Suprapubic skin (tissue), 4 donors: ENCODE data around the gene SENP1. TPM values are rescaled to one million over a fixed set of nuclear protein-coding genes. Genes with fewer than 3 reads are reported as not detected.

Experiments used
- DNase-seq, 2 donors: peaks; one replicate each; pipeline ENCODE4 v3.0.0-alpha.2; 2019; ENCODE audit warnings: low spot score in 2 of 2
- H3K27ac ChIP-seq: fragments of 200-600 bp; sonication (generic); one replicate; pipeline ENCODE4 v1.5.1; 2019
- H3K27me3 ChIP-seq: fragments of 200-600 bp; sonication (generic); one replicate; pipeline ENCODE4 v1.5.1; 2019
- H3K36me3 ChIP-seq: fragments of 200-600 bp; sonication (generic); one replicate; pipeline ENCODE4 v1.5.1; 2019
- H3K4me1 ChIP-seq: fragments of 200-600 bp; sonication (generic); one replicate; pipeline ENCODE4 v1.5.1; 2019
- H3K4me3 ChIP-seq: fragments of 200-600 bp; sonication (generic); one replicate; pipeline ENCODE4 v1.5.1; 2019; ENCODE audit warnings: mild to moderate bottlenecking
- H3K9me3 ChIP-seq: fragments of 200-600 bp; sonication (generic); one replicate; pipeline ENCODE4 v1.5.1; 2019
- EP300 ChIP-seq: sonication (generic); formaldehyde crosslinking; IDR thresholded peaks from one replicate; pipeline ENCODE4 v1.6.1; 2017; ENCODE audit warnings: antibody characterized with exemption
- POLR2A ChIP-seq, 2 donors: fragments of 450-650 bp; IDR thresholded peaks; one replicate each; pipeline ENCODE4 v1.6.1; 2017; ENCODE audit warnings: antibody characterized with exemption in 2 of 2, mild to moderate bottlenecking in 2 of 2, moderate library complexity in 2 of 2
- POLR2AphosphoS5 ChIP-seq, 3 donors: sonication (generic); formaldehyde crosslinking; IDR thresholded peaks; one replicate each; pipeline ENCODE4 v1.6.1; 2017; ENCODE audit warnings: antibody characterized with exemption in 3 of 3
- WGBS: methylation state at CpG from one replicate; pipeline ENCODE4 v1.1.5; 2018; 5-methylcytosine and 5-hydroxymethylcytosine counted together
- total RNA-seq, 4 donors: library from RNA; depleted of rRNA; stranded (reverse); fragments of >200 nt; gene quantifications; one replicate each; pipeline ENCODE4 v1.1.0, GENCODE V29; 2016
- TF ChIP-seq, protein P1 (sequence below), 2 donors: fragments of 200-600 bp in 1 of 2; fragments of 450-650 bp in 1 of 2; sonication (generic) in 1 of 2; IDR thresholded peaks; one replicate each; pipeline ENCODE4 v1.5.1; 2016 to 2019; ENCODE audit warnings: antibody characterized with exemption in 2 of 2, mild to moderate bottlenecking in 1 of 2, moderate library complexity in 1 of 2

The SENP1 gene
- total RNA-seq, 4 donors from 2014 or later = 13.5 to 25.5 (median 20.0) TPM

DNA sequence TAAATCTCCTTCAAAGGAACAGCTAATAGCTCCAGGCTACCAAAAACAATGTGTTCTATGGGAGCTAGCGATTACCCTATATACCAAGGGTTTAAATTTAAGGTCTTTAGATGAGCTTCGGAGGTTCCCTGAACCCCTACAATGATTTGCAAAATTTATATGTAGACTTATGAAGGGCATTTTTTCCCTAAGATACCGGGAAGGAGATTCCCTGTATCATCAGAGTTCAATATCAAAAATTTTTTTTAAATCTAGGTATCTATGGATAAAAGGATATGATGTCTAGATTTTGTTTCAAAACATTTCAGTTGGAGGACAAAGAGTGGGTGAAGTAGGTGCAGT, 83.7 kb downstream of the SENP1 start:
- no peaks in the 10 kb centered on the region for H3K4me1 ChIP-seq
- H3K27me3 ChIP-seq = peaks cover 31% of the 10 kb centered on the region
- 73% methylated on average over 3 of the region's 3 CpGs for WGBS
- TF ChIP-seq POLR2AphosphoS5 (IDR thresholded peaks at IDR 0.05) (no peak), POLR2A (IDR thresholded peaks at IDR 0.05) (no peak), EP300 (no peak)
- TF ChIP-seq, protein P1, sequence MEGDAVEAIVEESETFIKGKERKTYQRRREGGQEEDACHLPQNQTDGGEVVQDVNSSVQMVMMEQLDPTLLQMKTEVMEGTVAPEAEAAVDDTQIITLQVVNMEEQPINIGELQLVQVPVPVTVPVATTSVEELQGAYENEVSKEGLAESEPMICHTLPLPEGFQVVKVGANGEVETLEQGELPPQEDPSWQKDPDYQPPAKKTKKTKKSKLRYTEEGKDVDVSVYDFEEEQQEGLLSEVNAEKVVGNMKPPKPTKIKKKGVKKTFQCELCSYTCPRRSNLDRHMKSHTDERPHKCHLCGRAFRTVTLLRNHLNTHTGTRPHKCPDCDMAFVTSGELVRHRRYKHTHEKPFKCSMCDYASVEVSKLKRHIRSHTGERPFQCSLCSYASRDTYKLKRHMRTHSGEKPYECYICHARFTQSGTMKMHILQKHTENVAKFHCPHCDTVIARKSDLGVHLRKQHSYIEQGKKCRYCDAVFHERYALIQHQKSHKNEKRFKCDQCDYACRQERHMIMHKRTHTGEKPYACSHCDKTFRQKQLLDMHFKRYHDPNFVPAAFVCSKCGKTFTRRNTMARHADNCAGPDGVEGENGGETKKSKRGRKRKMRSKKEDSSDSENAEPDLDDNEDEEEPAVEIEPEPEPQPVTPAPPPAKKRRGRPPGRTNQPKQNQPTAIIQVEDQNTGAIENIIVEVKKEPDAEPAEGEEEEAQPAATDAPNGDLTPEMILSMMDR (IDR thresholded peaks at IDR 0.05) = no peak
- no peak for DNase-seq
- H3K4me3 ChIP-seq = no peak overlapping the region
- H3K9me3 ChIP-seq = no peaks in the 10 kb centered on the region
- no peaks in the 10 kb centered on the region for H3K36me3 ChIP-seq
- H3K27ac ChIP-seq = no peak overlapping the region

DNA sequence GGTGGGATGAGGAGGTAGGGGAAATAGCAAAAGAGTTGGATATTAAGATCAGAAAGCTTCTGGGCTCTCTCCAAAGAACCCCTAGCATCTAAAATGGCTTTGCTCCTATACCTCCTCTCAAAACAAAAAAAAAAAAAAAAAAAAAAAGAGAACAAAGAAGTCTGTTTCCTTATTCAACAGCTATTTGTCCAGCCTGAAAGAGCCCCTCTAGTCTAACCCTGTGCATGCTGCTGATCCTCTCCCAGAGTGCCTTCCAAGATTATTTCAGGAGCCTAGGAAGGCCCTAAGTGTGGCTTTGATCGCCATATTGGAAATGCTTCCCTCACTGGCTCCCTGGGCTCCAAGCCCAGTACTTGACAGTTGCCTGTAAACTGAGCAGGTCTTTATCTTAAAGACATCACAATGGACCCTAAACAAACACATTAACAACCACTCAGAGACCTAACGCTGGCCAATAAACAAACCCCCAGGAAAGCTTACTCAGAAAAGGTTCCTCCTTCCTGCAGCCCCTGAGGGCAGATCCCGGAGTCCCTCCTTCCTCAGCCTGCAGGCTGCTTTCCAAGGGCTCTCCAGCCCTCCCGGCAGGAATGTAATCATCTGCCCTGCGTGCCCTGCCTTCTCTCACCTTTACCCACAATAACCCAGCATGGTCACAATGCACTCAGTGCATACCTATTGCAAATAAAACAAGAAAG, 84.2 kb downstream of the SENP1 start:
- no peak overlapping the region for H3K27ac ChIP-seq
- no peak for DNase-seq
- H3K4me3 ChIP-seq = no peak overlapping the region
- H3K27me3 ChIP-seq = peaks cover 31% of the 10 kb centered on the region
- 27% methylated on average over 5 of the region's 5 CpGs for WGBS
- no peaks in the 10 kb centered on the region for H3K9me3 ChIP-seq
- no peaks in the 10 kb centered on the region for H3K4me1 ChIP-seq
- TF ChIP-seq POLR2AphosphoS5 (IDR thresholded peaks at IDR 0.05) (no peak), EP300 (no peak), POLR2A (IDR thresholded peaks at IDR 0.05) (no peak)
- TF ChIP-seq, protein P1 (IDR thresholded peaks at IDR 0.05) = no peak
- no peaks in the 10 kb centered on the region for H3K36me3 ChIP-seq

DNA sequence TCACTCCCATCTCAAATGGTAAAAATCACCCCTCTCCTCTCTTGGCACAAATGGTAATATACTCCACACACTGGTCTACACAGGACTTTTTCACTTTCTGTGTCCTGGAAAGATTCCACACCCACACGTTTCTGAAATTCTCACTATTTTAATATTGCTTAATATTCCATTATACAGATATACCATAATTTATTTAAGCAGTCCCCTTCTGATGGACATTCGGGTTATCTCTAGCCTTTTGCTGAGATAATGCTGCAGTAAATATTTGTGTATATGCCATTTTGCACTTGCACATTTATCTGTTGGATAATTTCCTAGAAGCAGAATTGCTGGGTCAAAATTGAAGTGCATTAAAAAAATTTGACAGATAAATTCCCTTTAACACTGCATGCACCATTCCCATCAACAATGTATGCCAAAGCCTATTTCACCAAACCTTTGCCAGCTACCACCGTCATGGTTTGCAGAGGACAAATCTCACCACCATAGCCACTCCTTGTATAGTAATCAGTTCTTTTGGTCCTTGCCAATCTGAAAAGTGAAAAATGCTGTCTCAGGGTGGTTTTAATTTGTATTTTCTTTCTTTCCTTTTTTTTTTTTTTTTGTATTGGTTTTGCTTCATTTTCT, 86.1 kb downstream of the SENP1 start:
- TF ChIP-seq, protein P1 (IDR thresholded peaks at IDR 0.05) = no peak
- no peak for TF ChIP-seq POLR2AphosphoS5 (IDR thresholded peaks at IDR 0.05)
- DNase-seq = no peak
- peaks cover 36% of the 10 kb centered on the region for H3K27me3 ChIP-seq
- no peaks in the 10 kb centered on the region for H3K9me3 ChIP-seq
- WGBS = 61% methylated on average over 3 of the region's 3 CpGs
- H3K27ac ChIP-seq = no peak overlapping the region
- H3K36me3 ChIP-seq = no peaks in the 10 kb centered on the region
- no peaks in the 10 kb centered on the region for H3K4me1 ChIP-seq
- no peak overlapping the region for H3K4me3 ChIP-seq

DNA sequence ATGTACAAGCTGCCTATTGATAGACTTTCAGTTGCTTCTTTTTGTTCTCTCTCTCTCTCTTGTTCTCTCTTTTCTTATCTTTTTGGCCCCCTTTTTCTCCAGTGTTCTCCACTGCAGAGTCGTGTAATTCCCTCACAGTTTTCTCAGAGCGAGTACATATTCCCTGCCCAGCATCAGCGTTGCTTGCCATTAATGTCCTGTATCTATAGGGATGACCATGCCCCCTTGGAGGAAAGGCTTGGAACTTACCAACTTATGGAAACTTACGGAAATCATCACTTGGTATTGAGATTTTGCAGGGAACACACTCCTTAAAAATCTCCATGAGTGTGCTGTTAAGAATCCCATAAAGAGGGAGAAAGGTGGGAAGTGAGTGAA, 87.3 kb downstream of the SENP1 start:
- H3K27me3 ChIP-seq = peaks cover 41% of the 10 kb centered on the region
- H3K9me3 ChIP-seq = no peaks in the 10 kb centered on the region
- WGBS = 81% methylated on average over 4 of the region's 4 CpGs
- H3K36me3 ChIP-seq = no peaks in the 10 kb centered on the region
- no peak overlapping the region for H3K27ac ChIP-seq
- no peak overlapping the region for H3K4me3 ChIP-seq
- DNase-seq = no peak
- TF ChIP-seq, protein P1 (IDR thresholded peaks at IDR 0.05) = no peak
- no peak for TF ChIP-seq POLR2A (IDR thresholded peaks at IDR 0.05)
- no peak for TF ChIP-seq EP300
- TF ChIP-seq POLR2AphosphoS5 (IDR thresholded peaks at IDR 0.05) = no peak
- no peaks in the 10 kb centered on the region for H3K4me1 ChIP-seq

DNA sequence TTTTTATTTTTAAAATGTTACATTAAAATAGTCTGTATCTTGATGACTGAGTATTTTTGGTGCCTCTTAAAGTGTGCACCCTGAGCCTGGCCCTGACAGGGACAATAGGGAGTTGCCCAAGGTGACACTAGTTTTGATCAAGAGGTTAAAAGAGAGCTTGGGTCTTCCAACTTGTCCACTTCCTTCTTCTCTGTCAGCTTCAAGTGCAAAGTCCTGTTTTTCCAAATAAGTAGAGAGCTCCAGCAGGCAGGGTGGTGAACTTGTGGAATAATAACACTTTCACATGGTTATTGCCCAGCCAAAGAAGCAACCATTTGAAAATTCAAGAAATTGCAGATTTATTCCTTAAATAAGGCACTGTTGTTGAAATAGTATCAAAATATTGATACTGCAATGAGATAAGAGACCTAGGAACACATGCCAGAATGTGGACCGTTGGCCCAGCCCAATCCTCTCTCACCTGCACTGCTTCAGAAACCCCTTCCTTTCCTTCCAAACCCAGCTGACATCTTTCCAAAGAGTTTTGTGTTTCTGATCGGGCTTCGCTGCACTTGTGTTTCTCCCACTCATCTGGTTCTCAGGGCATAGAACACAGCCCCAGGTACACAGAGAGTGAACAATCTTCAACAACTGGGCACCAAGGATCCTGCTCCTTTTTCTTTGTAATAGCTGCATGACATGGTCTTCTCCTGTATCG, 87.8 kb downstream of the SENP1 start:
- DNase-seq = no peak
- Histone ChIP-seq H3K9me3 (no peaks in the 10 kb centered on the region), H3K27me3 (peaks cover 37% of the 10 kb centered on the region), H3K36me3 (no peaks in the 10 kb centered on the region), H3K4me3 (no peak overlapping the region), H3K4me1 (no peaks in the 10 kb centered on the region), H3K27ac (no peak overlapping the region)
- TF ChIP-seq POLR2A (IDR thresholded peaks at IDR 0.05) (no peak), EP300 (no peak), POLR2AphosphoS5 (IDR thresholded peaks at IDR 0.05) (no peak)
- TF ChIP-seq, protein P1 (IDR thresholded peaks at IDR 0.05) = no peak
- 77% methylated on average over 4 of the region's 4 CpGs for WGBS
